ENCODE measurements around the gene DDX60.

DNA sequence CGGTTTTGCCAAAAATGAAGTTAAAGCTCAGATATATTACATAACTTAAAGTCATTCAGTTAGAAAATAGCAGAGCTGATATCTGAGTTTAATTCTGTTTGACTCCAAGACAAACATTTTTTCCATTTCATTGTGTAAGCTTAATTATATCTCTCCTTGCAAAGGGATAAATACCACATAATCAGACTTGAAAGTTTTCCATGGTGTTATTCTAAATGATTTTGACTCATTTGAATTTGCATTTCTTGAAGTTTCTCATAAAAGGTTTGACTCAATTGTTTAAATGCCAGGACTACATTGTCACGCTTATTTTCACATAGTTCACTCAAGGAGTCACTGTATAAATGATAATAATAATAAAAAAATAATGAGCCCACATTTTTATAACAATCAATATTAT lies 39.4 kb upstream of the DDX60 start:
- TF ChIP-seq, protein P1, sequence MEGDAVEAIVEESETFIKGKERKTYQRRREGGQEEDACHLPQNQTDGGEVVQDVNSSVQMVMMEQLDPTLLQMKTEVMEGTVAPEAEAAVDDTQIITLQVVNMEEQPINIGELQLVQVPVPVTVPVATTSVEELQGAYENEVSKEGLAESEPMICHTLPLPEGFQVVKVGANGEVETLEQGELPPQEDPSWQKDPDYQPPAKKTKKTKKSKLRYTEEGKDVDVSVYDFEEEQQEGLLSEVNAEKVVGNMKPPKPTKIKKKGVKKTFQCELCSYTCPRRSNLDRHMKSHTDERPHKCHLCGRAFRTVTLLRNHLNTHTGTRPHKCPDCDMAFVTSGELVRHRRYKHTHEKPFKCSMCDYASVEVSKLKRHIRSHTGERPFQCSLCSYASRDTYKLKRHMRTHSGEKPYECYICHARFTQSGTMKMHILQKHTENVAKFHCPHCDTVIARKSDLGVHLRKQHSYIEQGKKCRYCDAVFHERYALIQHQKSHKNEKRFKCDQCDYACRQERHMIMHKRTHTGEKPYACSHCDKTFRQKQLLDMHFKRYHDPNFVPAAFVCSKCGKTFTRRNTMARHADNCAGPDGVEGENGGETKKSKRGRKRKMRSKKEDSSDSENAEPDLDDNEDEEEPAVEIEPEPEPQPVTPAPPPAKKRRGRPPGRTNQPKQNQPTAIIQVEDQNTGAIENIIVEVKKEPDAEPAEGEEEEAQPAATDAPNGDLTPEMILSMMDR (IDR thresholded peaks at IDR 0.05): no peak
- TF ChIP-seq POLR2A (IDR thresholded peaks at IDR 0.05): no peak
